Measurements from ENCODE around the gene PSAPL1. TPM values are rescaled to one million over a fixed set of nuclear protein-coding genes. Genes with fewer than 3 reads are reported as not detected.

Gene PSAPL1
- total RNA-seq, 1 experiment from 2014 or later = 0.05 TPM

GRCh38 chr4:7390336-7390735 is 44.4 kb downstream of the PSAPL1 start:
- DNase-seq (ENCODE audit: low read depth, low spot score) (no peak), ATAC-seq (no peak)
- H3K27ac ChIP-seq (ENCODE audit: low read depth, low read length) = no peak overlapping the region
- TF ChIP-seq JUND (IDR thresholded peaks at IDR 0.05) = no peak
- TF ChIP-seq SRF (IDR thresholded peaks at IDR 0.05; ENCODE audit: low read depth) = no peak
- TF ChIP-seq EZH2 (IDR thresholded peaks at IDR 0.05) = no peak
- no peak for TF ChIP-seq EZH2phosphoT487 (IDR thresholded peaks at IDR 0.05; ENCODE audit: borderline replicate concordance)
- no peak for TF ChIP-seq ELF1 (IDR thresholded peaks at IDR 0.05; ENCODE audit: borderline replicate concordance, low read depth)
- TF ChIP-seq MAX (IDR thresholded peaks at IDR 0.05) = no peak
- TF ChIP-seq CTCF (IDR thresholded peaks at IDR 0.05 in 2 of 3, conservative IDR thresholded peaks at IDR 0.05 in 1 of 3; ENCODE audit: borderline replicate concordance in 1 of 3, insufficient read depth in 1 of 3, low read depth in 2 of 3, low read length in 2 of 3) = no peak
- TF ChIP-seq TCF7L2 (IDR thresholded peaks at IDR 0.05; ENCODE audit: borderline replicate concordance, extremely low read depth, insufficient read depth, insufficient read length) = no peak
- intact Hi-C loops (cut with micrococcal nuclease) = no loop called here
- no peaks in the 10 kb centered on the region for H3K4me1 ChIP-seq (ENCODE audit: control insufficient read depth in 1 of 2, insufficient read depth in 2 of 2, low read length in 2 of 2)
- H3K79me2 ChIP-seq (ENCODE audit: insufficient read depth, low read length) = no peaks in the 10 kb centered on the region
- ChIA-PET POLR2A (no interaction called here), RAD21 (ENCODE audit: low non-redundant PET in 1 of 2, low total read pairs in 2 of 2, uncharacterized antibody in 2 of 2, unreplicated experiment in 2 of 2) (no interaction called here), CTCF (no interaction called here)
- no peak overlapping the region for H2AFZ ChIP-seq (ENCODE audit: low read depth, low read length, poor library complexity, severe bottlenecking)
- H4K20me1 ChIP-seq (ENCODE audit: insufficient read depth) = no peaks in the 10 kb centered on the region
- H3K9me2 ChIP-seq (ENCODE audit: insufficient read depth) = no peaks in the 10 kb centered on the region
- H3K9ac ChIP-seq (ENCODE audit: low read length) = no peak overlapping the region
- H3K4me3 ChIP-seq (replicated peaks in 1 of 2; ENCODE audit: low read depth in 1 of 2, low read length in 2 of 2) = no peak overlapping the region
- H3K27me3 ChIP-seq (ENCODE audit: insufficient read depth, low read length) = peaks cover 10% of the 10 kb centered on the region; the same call in 1 of the 2 replicates
- no peak overlapping the region for H3K4me2 ChIP-seq (ENCODE audit: low read length)
- H3K9me3 ChIP-seq (ENCODE audit: control insufficient read depth in 1 of 2, insufficient read depth in 1 of 2, low read depth in 1 of 2, low read length in 2 of 2) = no peaks in the 10 kb centered on the region
- no peaks in the 10 kb centered on the region for H3K36me3 ChIP-seq (ENCODE audit: control insufficient read depth in 1 of 2, insufficient read depth in 2 of 2, low read length in 2 of 2)
- BruUV-seq (replicated peaks) = no TSS peak

- H4K20me1 ChIP-seq (ENCODE audit: insufficient read depth) = no peaks in the 10 kb centered on the region
- ChIA-PET CTCF (no interaction called here), RAD21 (ENCODE audit: low non-redundant PET in 1 of 2, low total read pairs in 2 of 2, uncharacterized antibody in 2 of 2, unreplicated experiment in 2 of 2) (no interaction called here), POLR2A (no interaction called here)
- H3K4me2 ChIP-seq (ENCODE audit: low read length) = no peak overlapping the region
- TF ChIP-seq JUND (IDR thresholded peaks at IDR 0.05) = no peak
- TF ChIP-seq FOSL1 (IDR thresholded peaks at IDR 0.05; ENCODE audit: low read depth) = no peak
- no peak overlapping the region for H3K9ac ChIP-seq (ENCODE audit: low read length)
- ATAC-seq = no peak
- H2AFZ ChIP-seq (ENCODE audit: low read depth, low read length, poor library complexity, severe bottlenecking) = no peak overlapping the region
- H3K4me1 ChIP-seq (ENCODE audit: control insufficient read depth in 1 of 2, insufficient read depth in 2 of 2, low read length in 2 of 2) = no peaks in the 10 kb centered on the region
- H3K79me2 ChIP-seq (ENCODE audit: insufficient read depth, low read length) = no peaks in the 10 kb centered on the region
- H3K4me3 ChIP-seq (replicated peaks in 1 of 2; ENCODE audit: low read depth in 1 of 2, low read length in 2 of 2) = no peak overlapping the region
- H3K9me2 ChIP-seq (ENCODE audit: insufficient read depth) = no peaks in the 10 kb centered on the region
- intact Hi-C loops (cut with micrococcal nuclease) = no loop called here
- BruUV-seq (replicated peaks) = no TSS peak
- no peak overlapping the region for H3K27ac ChIP-seq (ENCODE audit: low read depth, low read length)
- H3K36me3 ChIP-seq (ENCODE audit: control insufficient read depth in 1 of 2, insufficient read depth in 2 of 2, low read length in 2 of 2) = no peaks in the 10 kb centered on the region
- no peak for DNase-seq (ENCODE audit: low read depth, low spot score)
- peaks cover 10% of the 10 kb centered on the region; the same call in 1 of the 2 replicates for H3K27me3 ChIP-seq (ENCODE audit: insufficient read depth, low read length)
- H3K9me3 ChIP-seq (ENCODE audit: control insufficient read depth in 1 of 2, insufficient read depth in 1 of 2, low read depth in 1 of 2, low read length in 2 of 2) = no peaks in the 10 kb centered on the region
Measured at GRCh38 chr4:7389719-7390118, 45.0 kb downstream of the PSAPL1 start.
